Testis (tissue), 2 donors: Measurements from ENCODE around the gene KMT2B.

Experiments
- CTCF ChIP-seq, 3 experiments: fragments of 450-650 bp in 2 of 3; fragments of 200-600 bp in 1 of 3; sonication (generic) in 1 of 3; IDR thresholded peaks; one replicate each; pipeline ENCODE4 v1.5.1; 2016 to 2019; ENCODE audit warnings: antibody characterized with exemption in 3 of 3, mild to moderate bottlenecking in 2 of 3, moderate library complexity in 1 of 3
- POLR2A ChIP-seq: fragments of 450-650 bp; IDR thresholded peaks from one replicate; pipeline ENCODE4 v1.6.1; 2017; ENCODE audit warnings: antibody characterized with exemption, mild to moderate bottlenecking, moderate library complexity

- TF ChIP-seq POLR2A, result no peak
- no peak for TF ChIP-seq CTCF (IDR thresholded peaks at IDR 0.05)
Measured at GRCh38 chr19:35722461-35722860, 4.7 kb downstream of the KMT2B start.
